Trophoblast cell (in vitro differentiated cells and primary cell): Measurements from ENCODE around the gene ZPR1.

Source experiments
- DNase-seq, 2 donors: peaks; one replicate each; pipeline ENCODE4 v3.0.0-alpha.2; 2016
- H2AFZ ChIP-seq: 2 replicates; pipeline ENCODE4 v1.6.1; 2013; ENCODE audit warnings: low read length, moderate library complexity, mild to moderate bottlenecking; ENCODE audit not compliant: insufficient read depth, poor library complexity
- H2AK5ac ChIP-seq: 2 replicates; pipeline ENCODE4 v1.6.1; 2013; ENCODE audit warnings: mild to moderate bottlenecking, low read length
- H2BK120ac ChIP-seq: 2 replicates; pipeline ENCODE4 v1.6.1; 2013; ENCODE audit warnings: low read length, mild to moderate bottlenecking, moderate library complexity; ENCODE audit not compliant: insufficient read depth, poor library complexity
- H2BK12ac ChIP-seq: 2 replicates; pipeline ENCODE4 v1.6.1; 2013; ENCODE audit warnings: mild to moderate bottlenecking, low read length, moderate library complexity
- H2BK5ac ChIP-seq: 2 replicates; pipeline ENCODE4 v1.6.1; 2013; ENCODE audit warnings: low read length, low read depth, moderate library complexity, mild to moderate bottlenecking; ENCODE audit not compliant: poor library complexity
- H3K14ac ChIP-seq: 2 replicates; pipeline ENCODE4 v1.6.1; 2013; ENCODE audit warnings: mild to moderate bottlenecking, low read length
- H3K18ac ChIP-seq: 2 replicates; pipeline ENCODE4 v1.6.1; 2013; ENCODE audit warnings: mild to moderate bottlenecking, low read length
- H3K23ac ChIP-seq: 2 replicates; pipeline ENCODE4 v1.6.1; 2013; ENCODE audit warnings: low read length
- H3K27ac ChIP-seq: 2 replicates; pipeline ENCODE4 v1.5.1; 2013; ENCODE audit warnings: low read depth, mild to moderate bottlenecking, inconsistent platforms, low read length, moderate library complexity
- H3K27me3 ChIP-seq: 2 replicates; pipeline ENCODE4 v1.6.1; 2013; ENCODE audit warnings: inconsistent platforms, mild to moderate bottlenecking, low read length, moderate library complexity; ENCODE audit not compliant: insufficient read depth
- H3K36me3 ChIP-seq, 2 experiments: 1 replicate in 1 of 2; 2 replicates in 1 of 2; pipeline ENCODE4 v1.6.1; 2013; ENCODE audit warnings: low read length in 2 of 2, mild to moderate bottlenecking in 2 of 2, moderate library complexity in 1 of 2; ENCODE audit not compliant: insufficient read depth in 2 of 2, control insufficient read depth in 1 of 2
- H3K4ac ChIP-seq: 2 replicates; pipeline ENCODE4 v1.6.1; 2013; ENCODE audit warnings: low read depth, mild to moderate bottlenecking, low read length, moderate library complexity
- H3K4me1 ChIP-seq, 2 experiments: 1 replicate in 1 of 2; 2 replicates in 1 of 2; pipeline ENCODE4 v1.6.1; 2013; ENCODE audit warnings: low read length in 2 of 2, mild to moderate bottlenecking in 2 of 2, moderate library complexity in 1 of 2; ENCODE audit not compliant: insufficient read depth in 2 of 2, control insufficient read depth in 1 of 2
- H3K4me2 ChIP-seq: 2 replicates; pipeline ENCODE4 v1.6.1; 2013; ENCODE audit warnings: inconsistent platforms, mild to moderate bottlenecking, low read length, moderate library complexity
- H3K4me3 ChIP-seq: 2 replicates; pipeline ENCODE4 v1.5.1; 2013; ENCODE audit warnings: mild to moderate bottlenecking, low read depth, low read length, inconsistent platforms
- H3K79me1 ChIP-seq: one replicate; pipeline ENCODE4 v1.6.1; 2013; ENCODE audit warnings: low read length
- H3K79me2 ChIP-seq: 2 replicates; pipeline ENCODE4 v1.6.1; 2013; ENCODE audit warnings: low read length, mild to moderate bottlenecking; ENCODE audit not compliant: control insufficient read depth, insufficient read depth, poor library complexity
- H3K9ac ChIP-seq: 2 replicates; pipeline ENCODE4 v1.6.1; 2013; ENCODE audit warnings: mild to moderate bottlenecking, low read length
- H3K9me3 ChIP-seq: 2 replicates; pipeline ENCODE4 v1.6.1; 2013; ENCODE audit warnings: low read depth, mild to moderate bottlenecking, control low read depth, inconsistent platforms, low read length; ENCODE audit not compliant: insufficient read depth
- H4K12ac ChIP-seq: 2 replicates; pipeline ENCODE4 v1.6.1; 2013; ENCODE audit warnings: low read depth, mild to moderate bottlenecking, low read length, moderate library complexity
- H4K8ac ChIP-seq: 2 replicates; pipeline ENCODE4 v1.6.1; 2013; ENCODE audit warnings: low read depth, mild to moderate bottlenecking, low read length, moderate library complexity
- H4K91ac ChIP-seq: one replicate; pipeline ENCODE4 v1.6.1; 2013; ENCODE audit warnings: low read depth, mild to moderate bottlenecking, low read length, moderate library complexity
- WGBS: extraction: QIAGEN DNeasy Blood & Tissue Kit; methylation state at CpG from one replicate; pipeline ENCODE4 v1.1.7; 2013; ENCODE audit warnings: missing lambda C conversion rate; ENCODE audit not compliant: insufficient read length, insufficient coverage; ENCODE audit errors: extremely low coverage; 5-methylcytosine and 5-hydroxymethylcytosine counted together

The ZPR1 gene

GRCh38 chr11:116823031-116823843 lies 35.4 kb upstream of the ZPR1 start, which contains the start of gene APOA4:
APOA4 (minus strand) TSS chr11:116823304; CDS start chr11:116823191, 113 bp downstream.
- Histone ChIP-seq H2BK120ac (no peak within 1 kb of the TSS), H3K27ac (no peak within 1 kb of the TSS), H3K9me3 (peaks cover 2% of the 10 kb centered on the region), H4K12ac (no peak within 1 kb of the TSS), H2BK5ac (no peak within 1 kb of the TSS), H3K14ac (no peak within 1 kb of the TSS), H3K18ac (no peak within 1 kb of the TSS), H3K79me1 (no peaks in the 10 kb centered on the region), H2AFZ (no peak within 1 kb of the TSS), H3K23ac (no peak within 1 kb of the TSS), H4K8ac (no peak within 1 kb of the TSS), H3K4me2 (no peak within 1 kb of the TSS), H4K91ac (no peak within 1 kb of the TSS), H3K4me3 (no peak within 1 kb of the TSS), H3K36me3 (no peaks in the 10 kb centered on the region), H3K9ac (no peak within 1 kb of the TSS), H3K4ac (no peak within 1 kb of the TSS), H3K4me1 (no peaks in the 10 kb centered on the region), H3K79me2 (no peaks in the 10 kb centered on the region), H2AK5ac (no peak within 1 kb of the TSS), H2BK12ac (no peak within 1 kb of the TSS), H3K27me3 (no peaks in the 10 kb centered on the region)
- WGBS, result no CpG with 5 or more reads among the region's 16 CpGs
- no peak for DNase-seq

DNA sequence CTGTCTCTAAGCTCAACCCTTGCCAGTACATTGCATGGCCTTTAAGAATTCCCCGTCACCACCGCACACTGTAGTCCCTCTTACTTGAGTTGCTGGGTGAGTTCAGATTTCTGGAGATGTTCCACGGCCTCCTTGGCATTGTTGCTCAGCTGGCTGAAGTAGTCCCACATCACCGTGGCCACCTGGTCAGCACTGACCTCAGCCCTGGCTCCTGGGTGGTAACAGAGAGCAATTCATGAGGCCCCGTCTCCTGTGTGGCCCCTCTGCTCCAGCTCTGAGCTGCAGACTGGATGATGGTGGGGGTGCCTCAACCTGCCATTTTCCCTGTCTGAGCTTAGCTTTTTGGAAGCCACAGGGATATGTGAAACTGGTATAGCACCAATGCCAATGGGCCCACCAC lies 34.8 kb upstream of the ZPR1 start:
- no CpG with 5 or more reads among the region's 5 CpGs for WGBS

GRCh38 chr11:116821050-116821918 lies 33.5 kb upstream of the ZPR1 start:
- Histone ChIP-seq H3K14ac (no peak overlapping the region), H3K4me1 (no peaks in the 10 kb centered on the region), H2BK12ac (no peak overlapping the region), H2BK5ac (no peak overlapping the region), H4K12ac (no peak overlapping the region), H4K91ac (no peak overlapping the region), H3K27ac (no peak overlapping the region), H2BK120ac (no peak overlapping the region), H3K23ac (no peak overlapping the region), H3K9ac (no peak overlapping the region), H4K8ac (no peak overlapping the region), H3K18ac (no peak overlapping the region), H3K9me3 (peaks cover 2% of the 10 kb centered on the region), H3K79me1 (no peaks in the 10 kb centered on the region), H3K4me3 (peak overlapping the region; percentile 31), H3K36me3 (no peaks in the 10 kb centered on the region), H2AK5ac (no peak overlapping the region), H3K27me3 (no peaks in the 10 kb centered on the region), H2AFZ (no peak overlapping the region), H3K79me2 (no peaks in the 10 kb centered on the region), H3K4ac (no peak overlapping the region), H3K4me2 (no peak overlapping the region)
- no CpG with 5 or more reads among the region's 51 CpGs for WGBS
- no peak for DNase-seq

More for the DNA sequence above, 34.8 kb upstream of the ZPR1 start:
- Histone ChIP-seq H3K36me3 (no peaks in the 10 kb centered on the region), H3K23ac (no peak overlapping the region), H4K12ac (no peak overlapping the region), H2BK12ac (no peak overlapping the region), H3K79me2 (no peaks in the 10 kb centered on the region), H3K27ac (no peak overlapping the region), H3K9me3 (peaks cover 2% of the 10 kb centered on the region), H4K8ac (no peak overlapping the region), H3K4ac (no peak overlapping the region), H3K27me3 (no peaks in the 10 kb centered on the region), H3K14ac (no peak overlapping the region), H4K91ac (no peak overlapping the region), H2BK5ac (no peak overlapping the region), H3K9ac (no peak overlapping the region), H2AK5ac (no peak overlapping the region), H3K79me1 (no peaks in the 10 kb centered on the region), H3K4me3 (no peak overlapping the region), H3K4me2 (no peak overlapping the region), H2BK120ac (no peak overlapping the region), H3K18ac (no peak overlapping the region), H3K4me1 (no peaks in the 10 kb centered on the region), H2AFZ (no peak overlapping the region)
- no peak for DNase-seq

DNA sequence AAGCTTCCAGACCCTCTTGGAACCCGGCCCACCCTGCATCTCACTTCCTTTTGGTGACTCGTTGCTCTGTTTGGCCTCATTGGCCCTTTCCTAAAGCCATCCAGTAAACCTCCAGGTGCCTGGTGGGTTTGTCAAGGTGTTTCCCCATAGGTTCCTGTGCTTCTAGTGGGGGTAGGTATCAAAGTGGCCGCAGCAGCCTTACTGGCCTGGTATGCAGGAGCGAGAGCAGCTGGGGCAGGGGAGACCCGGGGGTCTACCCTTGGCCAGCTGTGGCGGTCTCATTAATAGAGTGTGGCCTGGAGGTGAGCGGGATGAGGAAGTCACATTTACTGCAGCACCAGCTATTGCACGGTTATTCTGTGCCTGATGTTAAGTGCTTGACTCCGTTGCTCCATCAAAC lies 31.2 kb upstream of the ZPR1 start:
- no CpG with 5 or more reads among the region's 9 CpGs for WGBS
- no peak overlapping the region for H3K14ac ChIP-seq

More for the DNA sequence above, 31.2 kb upstream of the ZPR1 start:
- H4K12ac ChIP-seq, result no peak overlapping the region
- no peak overlapping the region for H2BK5ac ChIP-seq
- no peak overlapping the region for H2AK5ac ChIP-seq
- H3K9ac ChIP-seq, result no peak overlapping the region
- H3K79me1 ChIP-seq, result no peaks in the 10 kb centered on the region
- H3K9me3 ChIP-seq, result peaks cover 2% of the 10 kb centered on the region
- no peak overlapping the region for H4K91ac ChIP-seq
- no peaks in the 10 kb centered on the region for H3K4me1 ChIP-seq
- H3K27me3 ChIP-seq, result no peaks in the 10 kb centered on the region
- H3K36me3 ChIP-seq, result no peaks in the 10 kb centered on the region
- no peak overlapping the region for H2BK120ac ChIP-seq
- DNase-seq, result no peak
- no peak overlapping the region for H3K27ac ChIP-seq
- H4K8ac ChIP-seq, result no peak overlapping the region
- H3K4me2 ChIP-seq, result no peak overlapping the region
- H3K4ac ChIP-seq, result no peak overlapping the region
- H3K79me2 ChIP-seq, result no peaks in the 10 kb centered on the region
- H2BK12ac ChIP-seq, result no peak overlapping the region
- no peak overlapping the region for H3K18ac ChIP-seq
- no peak overlapping the region for H2AFZ ChIP-seq
- H3K23ac ChIP-seq, result no peak overlapping the region
- no peak overlapping the region for H3K4me3 ChIP-seq
